Measurements from ENCODE around the gene FAM13A. TPM values are rescaled to one million over a fixed set of nuclear protein-coding genes. Genes with fewer than 3 reads are reported as not detected.

FAM13A gene
- total and polyA plus RNA-seq, 9 of the 15 experiments (the other 6 are each of a cell fraction or from before 2014, with no cell fraction given): 11.3 to 23.3 (median 14.7) TPM

GRCh38 chr4:88759039-88759894 is 297.7 kb downstream of the FAM13A start (continued):
- TF ChIP-seq ZSCAN32 (CRISPR knock-in tag; IDR thresholded peaks at IDR 0.05) (no peak), MAFF (IDR thresholded peaks at IDR 0.05; ENCODE audit: low read length) (no peak), EP300 (IDR thresholded peaks at IDR 0.05; ENCODE audit: low read length) (0 out of 2 replicates have a peak, but pooled peaks have one; percentile 13), PHB2 (IDR thresholded peaks at IDR 0.05; ENCODE audit: low read depth) (no peak), MEIS2 (IDR thresholded peaks at IDR 0.05; ENCODE audit: partially characterized antibody) (peak; percentile 2), FOXA3 (CRISPR knock-in tag; conservative IDR thresholded peaks at IDR 0.05 in 1 of 2, IDR thresholded peaks at IDR 0.05 in 1 of 2) (0 out of 4 replicates have a peak, but pooled peaks of 1 of the 2 experiments have one; percentile 3), TFAP4 (CRISPR knock-in tag; IDR thresholded peaks at IDR 0.05; ENCODE audit: borderline replicate concordance) (peak; percentile 60; the same call in 1 of the 2 replicates), FOXK2 (conservative IDR thresholded peaks at IDR 0.05 in 1 of 2, IDR thresholded peaks at IDR 0.05 in 1 of 2; ENCODE audit: low read depth in 2 of 2) (peak in 1 of 2 experiments; percentile 63; a peak in 2 of 4 replicates), CEBPB (tag; IDR thresholded peaks at IDR 0.05) (peak; percentile 80), ZNF165 (CRISPR knock-in tag; IDR thresholded peaks at IDR 0.05; ENCODE audit: borderline replicate concordance) (no peak), NCOR1 (IDR thresholded peaks at IDR 0.05) (peak; percentile 31; the same call in 1 of the 2 replicates), ATF6 (CRISPR knock-in tag; IDR thresholded peaks at IDR 0.05) (no peak), TCF3 (CRISPR knock-in tag; IDR thresholded peaks at IDR 0.05) (peak; percentile 72), CEBPG (CRISPR knock-in tag; IDR thresholded peaks at IDR 0.05) (no peak), CEBPG (tag; conservative IDR thresholded peaks at IDR 0.05 in 1 of 2, IDR thresholded peaks at IDR 0.05 in 1 of 2) (peak in 1 of 2 experiments; percentile 55; a peak in 2 of 4 replicates), TEAD4 (IDR thresholded peaks at IDR 0.05; ENCODE audit: low read length) (0 out of 2 replicates have a peak, but pooled peaks have one; percentile 46), TEAD4 (CRISPR knock-in tag; IDR thresholded peaks at IDR 0.05; ENCODE audit: borderline replicate concordance) (no peak), ZFP91 (CRISPR knock-in tag; IDR thresholded peaks at IDR 0.05) (peak; percentile 83), ZFX (CRISPR knock-in tag; IDR thresholded peaks at IDR 0.05) (no peak), CBFA2T2 (conservative IDR thresholded peaks at IDR 0.05) (peak; percentile 65), ARID1B (IDR thresholded peaks at IDR 0.05) (peak; percentile 22), HMG20B (CRISPR knock-in tag; IDR thresholded peaks at IDR 0.05) (no peak)

All from K562 (cell line).